Esophagus muscularis mucosa (tissue), 4 donors: ENCODE measurements around the gene LNPEP. TPM values are rescaled to one million over a fixed set of nuclear protein-coding genes. Genes with fewer than 3 reads are reported as not detected.

ENCODE experiments used
- DNase-seq: peaks from one replicate; pipeline ENCODE4 v3.0.0-alpha.2; 2017; ENCODE audit errors: extremely low spot score
- H3K27ac ChIP-seq, 4 donors: fragments of 200-600 bp; sonication (generic); replicated peaks in 1 of 4; 1 replicate in 3 of 4; 2 replicates in 1 of 4; pipeline ENCODE4 v1.5.1; 2016 to 2019; ENCODE audit warnings: mild to moderate bottlenecking in 1 of 4
- H3K27me3 ChIP-seq, 4 donors: fragments of 200-600 bp; sonication (generic); one replicate each; pipeline versions ENCODE4 v1.5.1 to v1.6.0; 2016 to 2019
- H3K36me3 ChIP-seq, 4 donors: fragments of 200-600 bp; sonication (generic); one replicate each; pipeline ENCODE4 v1.5.1; 2016 to 2019
- H3K4me1 ChIP-seq, 4 donors: fragments of 200-600 bp; sonication (generic); one replicate each; pipeline ENCODE4 v1.5.1; 2016 to 2019
- H3K4me3 ChIP-seq, 4 donors: fragments of 200-600 bp; sonication (generic); 1 replicate in 2 of 4; 2 replicates in 2 of 4; pipeline ENCODE4 v1.5.1; 2016 to 2019; ENCODE audit warnings: mild to moderate bottlenecking in 4 of 4, moderate library complexity in 1 of 4
- H3K9me3 ChIP-seq, 4 donors: fragments of 200-600 bp; sonication (generic); 1 replicate in 3 of 4; 2 replicates in 1 of 4; pipeline ENCODE4 v1.5.1; 2016 to 2019
- EP300 ChIP-seq: sonication (generic); formaldehyde crosslinking; IDR thresholded peaks from one replicate; pipeline ENCODE4 v1.6.1; 2017; ENCODE audit warnings: antibody characterized with exemption
- POLR2A ChIP-seq: fragments of 450-650 bp; IDR thresholded peaks from one replicate; pipeline ENCODE4 v1.6.1; 2017; ENCODE audit warnings: antibody characterized with exemption, moderate library complexity, mild to moderate bottlenecking, low read depth
- POLR2AphosphoS5 ChIP-seq, 2 donors: sonication (generic); formaldehyde crosslinking; IDR thresholded peaks; one replicate each; pipeline ENCODE4 v1.6.1; 2017; ENCODE audit warnings: antibody characterized with exemption in 2 of 2
- WGBS: methylation state at CpG from one replicate; pipeline ENCODE4 v1.1.5; 2018; 5-methylcytosine and 5-hydroxymethylcytosine counted together
- intact Hi-C: fragments of 100-400 bp; cut with DNase I; formaldehyde crosslinking; loops from one replicate; pipeline ENCODE4 v1.15.1; 2023
- total RNA-seq, 4 donors: library from RNA; depleted of rRNA; stranded (reverse); fragments of >200 nt; gene quantifications; one replicate each; pipeline versions ENCODE4 v1.1.0 to v1.2.1, GENCODE V29; 2016
- TF ChIP-seq, protein P1 (sequence below), 3 experiments: fragments of 200-600 bp in 2 of 3; fragments of 450-650 bp in 1 of 3; sonication (generic) in 2 of 3; IDR thresholded peaks; one replicate each; pipeline ENCODE4 v1.5.1; 2017 to 2019; ENCODE audit warnings: antibody characterized with exemption in 3 of 3, mild to moderate bottlenecking in 2 of 3, moderate library complexity in 1 of 3

The LNPEP gene
- total RNA-seq, 4 donors from 2014 or later, result 55.2 to 80.2 (median 65.6) TPM

DNA sequence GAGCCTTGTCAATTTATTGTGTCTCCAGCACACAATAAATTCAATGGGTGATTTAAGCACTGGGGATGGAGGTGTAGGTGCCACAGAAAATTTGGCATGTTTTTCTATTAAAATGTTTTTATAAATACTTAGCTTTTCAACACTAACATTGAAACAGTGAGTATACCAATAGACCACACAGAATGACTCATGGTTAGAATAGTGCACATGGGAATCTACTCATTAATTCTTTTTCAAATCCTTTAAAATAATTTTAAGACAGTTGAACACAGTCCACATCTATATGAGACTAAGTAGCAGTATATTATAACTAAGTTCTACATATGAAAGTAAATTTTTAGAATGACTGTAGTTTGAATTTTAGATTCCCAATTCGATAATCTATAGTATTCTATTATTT lies 67.1 kb downstream of the LNPEP start:
- H3K27me3 ChIP-seq, result no peaks in the 10 kb centered on the region
- no peak overlapping the region for H3K4me3 ChIP-seq
- no peaks in the 10 kb centered on the region for H3K9me3 ChIP-seq
- DNase-seq, result no peak
- peaks cover 0 to 80% (median 48%) of the 10 kb centered on the region in 4 donors for H3K36me3 ChIP-seq
- H3K4me1 ChIP-seq, result no peaks in the 10 kb centered on the region
- intact Hi-C loops, result loop anchor here (10.0 kb wide), 1 partner anchor 228 kb away; no protein-coding TSS in a partner anchor
- no peak overlapping the region for H3K27ac ChIP-seq
- WGBS, result 91% methylated on average over 1 of the region's 1 CpG
- TF ChIP-seq, protein P1, sequence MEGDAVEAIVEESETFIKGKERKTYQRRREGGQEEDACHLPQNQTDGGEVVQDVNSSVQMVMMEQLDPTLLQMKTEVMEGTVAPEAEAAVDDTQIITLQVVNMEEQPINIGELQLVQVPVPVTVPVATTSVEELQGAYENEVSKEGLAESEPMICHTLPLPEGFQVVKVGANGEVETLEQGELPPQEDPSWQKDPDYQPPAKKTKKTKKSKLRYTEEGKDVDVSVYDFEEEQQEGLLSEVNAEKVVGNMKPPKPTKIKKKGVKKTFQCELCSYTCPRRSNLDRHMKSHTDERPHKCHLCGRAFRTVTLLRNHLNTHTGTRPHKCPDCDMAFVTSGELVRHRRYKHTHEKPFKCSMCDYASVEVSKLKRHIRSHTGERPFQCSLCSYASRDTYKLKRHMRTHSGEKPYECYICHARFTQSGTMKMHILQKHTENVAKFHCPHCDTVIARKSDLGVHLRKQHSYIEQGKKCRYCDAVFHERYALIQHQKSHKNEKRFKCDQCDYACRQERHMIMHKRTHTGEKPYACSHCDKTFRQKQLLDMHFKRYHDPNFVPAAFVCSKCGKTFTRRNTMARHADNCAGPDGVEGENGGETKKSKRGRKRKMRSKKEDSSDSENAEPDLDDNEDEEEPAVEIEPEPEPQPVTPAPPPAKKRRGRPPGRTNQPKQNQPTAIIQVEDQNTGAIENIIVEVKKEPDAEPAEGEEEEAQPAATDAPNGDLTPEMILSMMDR (IDR thresholded peaks at IDR 0.05), result no peak
- no peak for TF ChIP-seq EP300
- TF ChIP-seq POLR2A, result no peak
- TF ChIP-seq POLR2AphosphoS5 (IDR thresholded peaks at IDR 0.05), result no peak

DNA sequence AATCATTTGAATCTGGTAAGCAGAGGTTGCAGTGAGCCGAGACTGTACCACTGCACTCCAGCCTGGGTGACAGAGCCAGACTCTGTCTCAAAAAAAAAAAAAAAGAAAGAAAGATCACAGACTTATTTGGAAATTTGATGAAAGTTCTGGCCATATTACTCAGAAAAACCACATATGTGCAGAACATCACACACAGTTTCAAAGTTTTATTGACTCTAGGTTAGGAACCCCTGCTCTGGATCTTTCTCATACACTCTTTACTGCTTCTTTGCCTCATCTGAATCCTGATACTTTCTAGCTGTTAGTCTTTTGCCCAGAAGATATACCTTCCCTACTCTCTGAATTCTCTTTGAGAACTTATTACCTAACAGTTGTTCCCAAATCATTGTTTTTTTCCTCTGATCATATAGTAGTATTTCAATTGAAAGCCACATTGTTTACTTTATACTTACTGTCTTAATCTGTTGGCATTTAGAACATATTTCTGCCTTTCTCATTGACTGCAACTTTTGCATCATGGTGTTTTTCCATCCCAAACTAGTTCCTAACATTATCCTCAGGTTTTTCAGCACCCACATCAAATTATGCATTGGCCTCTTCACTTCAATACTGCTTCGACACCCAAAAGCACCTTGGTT lies 68.7 kb downstream of the LNPEP start:
- WGBS, result 98% methylated on average over 2 of the region's 2 CpGs
- H3K4me3 ChIP-seq, result no peak overlapping the region
- H3K9me3 ChIP-seq, result no peaks in the 10 kb centered on the region
- H3K4me1 ChIP-seq, result peaks cover 0 to 6% (median 2%) of the 10 kb centered on the region in 4 donors
- H3K36me3 ChIP-seq, result peaks cover 0 to 67% (median 40%) of the 10 kb centered on the region in 4 donors
- H3K27me3 ChIP-seq, result no peaks in the 10 kb centered on the region
- intact Hi-C loops, result loop anchor here (10.0 kb wide), 1 partner anchor 230 kb away; no protein-coding TSS in a partner anchor
- TF ChIP-seq, protein P1 (IDR thresholded peaks at IDR 0.05), result no peak
- TF ChIP-seq EP300 (no peak), POLR2AphosphoS5 (IDR thresholded peaks at IDR 0.05) (no peak), POLR2A (no peak)
- DNase-seq, result no peak
- H3K27ac ChIP-seq, result no peak overlapping the region

DNA sequence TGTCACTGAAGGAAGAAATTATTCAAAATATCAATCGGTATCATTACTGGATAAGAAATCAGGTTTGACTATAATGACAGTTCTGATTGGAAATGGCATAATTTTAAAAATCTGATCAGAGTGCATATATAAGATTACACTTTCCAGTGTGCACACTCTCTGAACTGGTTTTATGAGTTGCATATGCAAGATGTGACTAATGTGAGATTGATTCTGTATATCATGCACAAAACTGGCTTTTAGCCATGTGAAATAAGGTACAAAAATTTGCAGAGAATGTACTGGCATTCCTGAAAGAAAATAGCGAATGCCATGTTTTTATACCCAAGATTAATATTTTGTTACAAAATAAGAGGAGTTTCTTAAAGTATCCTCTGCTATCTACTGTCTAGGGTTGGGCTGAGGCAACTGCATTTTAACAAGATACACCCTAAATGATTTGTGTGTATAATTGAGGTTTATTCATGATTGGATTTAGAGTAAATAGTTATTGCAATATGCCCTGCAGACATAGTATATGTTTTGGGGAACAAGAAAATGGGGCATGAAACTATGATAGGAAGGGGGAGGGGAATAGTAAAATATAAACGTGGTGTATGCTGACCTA lies 70.7 kb downstream of the LNPEP start:
- WGBS, result 73% methylated on average over 3 of the region's 3 CpGs
- DNase-seq, result no peak
- H3K27me3 ChIP-seq, result no peaks in the 10 kb centered on the region
- H3K9me3 ChIP-seq, result no peaks in the 10 kb centered on the region
- peaks cover 0 to 9% (median 2%) of the 10 kb centered on the region in 4 donors for H3K4me1 ChIP-seq
- intact Hi-C loops, result loop anchor here (10.0 kb wide), 1 partner anchor 232 kb away; no protein-coding TSS in a partner anchor
- TF ChIP-seq POLR2A (no peak), POLR2AphosphoS5 (IDR thresholded peaks at IDR 0.05) (no peak), EP300 (no peak)
- TF ChIP-seq, protein P1 (IDR thresholded peaks at IDR 0.05), result no peak
- peaks cover 0 to 56% (median 29%) of the 10 kb centered on the region in 4 donors for H3K36me3 ChIP-seq
- H3K4me3 ChIP-seq, result no peak overlapping the region
- no peak overlapping the region for H3K27ac ChIP-seq

DNA sequence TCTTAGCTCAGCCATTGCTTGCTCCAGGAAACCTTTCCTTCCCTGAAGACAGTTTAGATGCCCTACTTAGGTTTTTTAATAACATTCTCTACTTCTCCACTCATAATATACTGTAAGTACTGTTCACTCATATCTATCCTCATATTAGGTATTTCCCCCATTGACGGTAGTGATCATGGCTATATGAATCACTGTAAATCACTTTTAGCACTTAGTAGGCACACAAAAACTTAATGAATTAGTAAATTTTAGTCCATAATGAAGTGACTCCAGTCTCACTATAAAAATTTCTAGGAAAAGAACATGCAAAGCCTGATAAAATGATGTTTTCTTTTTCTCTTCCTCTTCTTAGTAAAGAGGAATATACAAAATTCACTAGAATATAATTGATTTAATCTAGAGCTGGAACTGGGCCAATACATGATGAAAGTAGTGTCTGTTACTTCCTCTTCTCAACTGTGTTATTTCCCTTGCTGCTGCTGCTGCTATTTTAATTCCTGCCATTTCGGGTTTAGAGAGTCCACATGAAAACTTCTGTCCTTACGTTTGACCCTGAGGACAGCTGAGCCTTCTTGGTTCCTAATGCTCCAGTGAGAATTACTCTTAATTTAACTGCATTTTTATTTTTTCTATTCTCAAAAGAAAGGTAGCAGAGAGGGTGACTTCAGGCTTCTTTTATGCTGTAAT lies 73.5 kb downstream of the LNPEP start:
- intact Hi-C loops, result loop anchor here (10.0 kb wide), 1 partner anchor 235 kb away; no protein-coding TSS in a partner anchor

More for the DNA sequence above, 73.5 kb downstream of the LNPEP start:
- WGBS, result 61% methylated on average over 3 of the region's 3 CpGs
- Histone ChIP-seq H3K36me3 (peaks cover 0 to 58% (median 25%) of the 10 kb centered on the region in 4 donors), H3K27ac (no peak overlapping the region), H3K9me3 (no peaks in the 10 kb centered on the region), H3K4me3 (no peak overlapping the region), H3K4me1 (peaks cover 0 to 9% (median 2%) of the 10 kb centered on the region in 4 donors), H3K27me3 (no peaks in the 10 kb centered on the region)
- TF ChIP-seq EP300 (no peak), POLR2AphosphoS5 (IDR thresholded peaks at IDR 0.05) (no peak), POLR2A (no peak)
- TF ChIP-seq, protein P1 (IDR thresholded peaks at IDR 0.05), result no peak
- no peak for DNase-seq
